ENCODE measurements around the gene RHBDF2.

GRCh38 chr17:76444518-76445311 lies 56.5 kb downstream of the RHBDF2 start:
- TF ChIP-seq EZH2 (IDR thresholded peaks at IDR 0.05; ENCODE audit: low read length): no peak
- TF ChIP-seq CTCF (optimal IDR thresholded peaks at IDR 0.05 in 1 of 3, IDR thresholded peaks at IDR 0.05 in 1 of 3, conservative IDR thresholded peaks at IDR 0.05 in 1 of 3; ENCODE audit: extremely low read depth in 1 of 3, insufficient read depth in 2 of 3, low read length in 3 of 3): no peak

Data from keratinocyte (primary cell).